Endodermal cell (in vitro differentiated cells): Measurements from ENCODE around the gene ARHGAP20. TPM values are rescaled to one million over a fixed set of nuclear protein-coding genes. Genes with fewer than 3 reads are reported as not detected.

Source experiments
- DNase-seq: peaks from one replicate; pipeline ENCODE4 v3.0.0-alpha.2; 2017
- H3K27ac ChIP-seq: 2 replicates; pipeline ENCODE4 v1.5.1; 2013; ENCODE audit warnings: mild to moderate bottlenecking, low read depth, low read length, moderate library complexity
- H3K27me3 ChIP-seq: 2 replicates; pipeline ENCODE4 v1.6.1; 2013; ENCODE audit warnings: mild to moderate bottlenecking, low read length, moderate library complexity; ENCODE audit not compliant: insufficient read depth, control insufficient read depth, poor library complexity, severe bottlenecking
- H3K36me3 ChIP-seq: 2 replicates; pipeline ENCODE4 v1.7.0; 2013; ENCODE audit warnings: mild to moderate bottlenecking, low read length, moderate library complexity; ENCODE audit not compliant: control insufficient read depth, insufficient read depth
- H3K4me1 ChIP-seq: one replicate; pipeline ENCODE4 v1.7.0; 2013; ENCODE audit warnings: low read length; ENCODE audit not compliant: control insufficient read depth, insufficient read depth
- H3K4me3 ChIP-seq: 2 replicates; pipeline ENCODE4 v1.5.1; 2013; ENCODE audit warnings: mild to moderate bottlenecking, low read length, moderate library complexity
- H3K9ac ChIP-seq: 2 replicates; pipeline ENCODE4 v1.6.1; 2013; ENCODE audit warnings: mild to moderate bottlenecking, low read length, moderate library complexity; ENCODE audit not compliant: poor library complexity, severe bottlenecking; ENCODE audit errors: extremely low read depth
- H3K9me3 ChIP-seq: 2 replicates; pipeline ENCODE4 v1.6.1; 2013; ENCODE audit warnings: mild to moderate bottlenecking, low read length, moderate library complexity; ENCODE audit not compliant: control insufficient read depth
- H3K27ac Mint-ChIP-seq: 2 replicates; pipeline ENCODE4 v1.8.0; 2020; ENCODE audit warnings: mixed read lengths
- H3K27me3 Mint-ChIP-seq: 2 replicates; pipeline ENCODE4 v1.8.0; 2021; ENCODE audit warnings: mild to moderate bottlenecking, mixed read lengths; ENCODE audit not compliant: insufficient read depth
- H3K36me3 Mint-ChIP-seq: 2 replicates; pipeline ENCODE4 v1.8.0; 2020; ENCODE audit warnings: low read depth, mixed read lengths
- H3K4me1 Mint-ChIP-seq: 2 replicates; pipeline ENCODE4 v1.8.0; 2020; ENCODE audit warnings: mixed read lengths
- H3K4me3 Mint-ChIP-seq: 2 replicates; pipeline ENCODE4 v1.8.0; 2020; ENCODE audit warnings: mild to moderate bottlenecking, moderate library complexity, mixed read lengths
- H3K9me3 Mint-ChIP-seq: 2 replicates; pipeline ENCODE4 v1.8.0; 2020; ENCODE audit warnings: mild to moderate bottlenecking, mixed read lengths
- WGBS, 2 experiments: methylation state at CpG; one replicate each; pipeline versions ENCODE4 v1.1.5 to v1.1.7; 2013; ENCODE audit warnings: missing lambda C conversion rate in 2 of 2, mixed read lengths in 1 of 2; ENCODE audit not compliant: insufficient coverage in 1 of 2, insufficient read length in 1 of 2; 5-methylcytosine and 5-hydroxymethylcytosine counted together
- total RNA-seq, 2 donors: library from RNA; stranded (reverse); fragmentation: NEBNext Ultra II Directional in 1 of 2; extraction: Animal tissue kit (Norgen Biotek cat#: 25700) in 1 of 2; gene quantifications; 2 replicates in 1 of 2; 3 replicates in 1 of 2; pipeline ENCODE4 v1.2.1, GENCODE V29; 2021
- TF ChIP-seq, protein P1 (sequence below): fragments of 200-600 bp; sonication (generic); conservative IDR thresholded peaks from 2 replicates; pipeline ENCODE4 v1.5.0; 2021; ENCODE audit warnings: antibody characterized with exemption, mild to moderate bottlenecking

ARHGAP20 gene
- total RNA-seq, 2 donors from 2014 or later, result 0.15 to 0.27 TPM

DNA sequence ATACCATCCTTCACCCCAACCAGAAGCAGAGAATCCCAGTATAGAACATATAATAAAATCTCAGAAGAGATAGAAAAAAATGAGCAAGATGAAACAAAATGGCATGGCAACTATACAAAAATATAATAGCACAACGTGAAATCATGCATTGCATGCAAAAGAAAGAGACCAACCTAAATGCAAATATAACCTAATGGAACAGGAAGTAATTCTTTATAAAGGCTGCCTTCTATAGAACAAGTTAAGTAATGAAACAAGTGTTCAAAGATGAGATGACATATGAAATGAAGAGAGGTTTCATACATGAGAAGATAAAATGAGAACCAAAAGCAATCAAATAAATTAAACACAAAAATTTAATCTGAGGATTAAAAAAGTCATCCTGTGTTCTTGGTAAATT is 18.5 kb upstream of the ARHGAP20 start:
- H3K9me3 ChIP-seq, result no peaks in the 10 kb centered on the region
- H3K9ac ChIP-seq, result no peak overlapping the region
- Mint-ChIP-seq H3K36me3 (no peaks in the 10 kb centered on the region), H3K27me3 (peaks cover 2% of the 10 kb centered on the region), H3K9me3 (peaks cover 2% of the 10 kb centered on the region), H3K4me3 (no peak overlapping the region), H3K27ac (no peak overlapping the region), H3K4me1 (no peaks in the 10 kb centered on the region)
- H3K27me3 ChIP-seq, result peaks cover 4% of the 10 kb centered on the region
- no peaks in the 10 kb centered on the region for H3K36me3 ChIP-seq
- no peaks in the 10 kb centered on the region for H3K4me1 ChIP-seq
- TF ChIP-seq, protein P1, sequence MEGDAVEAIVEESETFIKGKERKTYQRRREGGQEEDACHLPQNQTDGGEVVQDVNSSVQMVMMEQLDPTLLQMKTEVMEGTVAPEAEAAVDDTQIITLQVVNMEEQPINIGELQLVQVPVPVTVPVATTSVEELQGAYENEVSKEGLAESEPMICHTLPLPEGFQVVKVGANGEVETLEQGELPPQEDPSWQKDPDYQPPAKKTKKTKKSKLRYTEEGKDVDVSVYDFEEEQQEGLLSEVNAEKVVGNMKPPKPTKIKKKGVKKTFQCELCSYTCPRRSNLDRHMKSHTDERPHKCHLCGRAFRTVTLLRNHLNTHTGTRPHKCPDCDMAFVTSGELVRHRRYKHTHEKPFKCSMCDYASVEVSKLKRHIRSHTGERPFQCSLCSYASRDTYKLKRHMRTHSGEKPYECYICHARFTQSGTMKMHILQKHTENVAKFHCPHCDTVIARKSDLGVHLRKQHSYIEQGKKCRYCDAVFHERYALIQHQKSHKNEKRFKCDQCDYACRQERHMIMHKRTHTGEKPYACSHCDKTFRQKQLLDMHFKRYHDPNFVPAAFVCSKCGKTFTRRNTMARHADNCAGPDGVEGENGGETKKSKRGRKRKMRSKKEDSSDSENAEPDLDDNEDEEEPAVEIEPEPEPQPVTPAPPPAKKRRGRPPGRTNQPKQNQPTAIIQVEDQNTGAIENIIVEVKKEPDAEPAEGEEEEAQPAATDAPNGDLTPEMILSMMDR, result no peak
- H3K27ac ChIP-seq, result no peak overlapping the region
- WGBS, 2 experiments, result no CpG with 5 or more reads among the region's 1 CpG
- DNase-seq, result no peak
- H3K4me3 ChIP-seq, result no peak overlapping the region

DNA sequence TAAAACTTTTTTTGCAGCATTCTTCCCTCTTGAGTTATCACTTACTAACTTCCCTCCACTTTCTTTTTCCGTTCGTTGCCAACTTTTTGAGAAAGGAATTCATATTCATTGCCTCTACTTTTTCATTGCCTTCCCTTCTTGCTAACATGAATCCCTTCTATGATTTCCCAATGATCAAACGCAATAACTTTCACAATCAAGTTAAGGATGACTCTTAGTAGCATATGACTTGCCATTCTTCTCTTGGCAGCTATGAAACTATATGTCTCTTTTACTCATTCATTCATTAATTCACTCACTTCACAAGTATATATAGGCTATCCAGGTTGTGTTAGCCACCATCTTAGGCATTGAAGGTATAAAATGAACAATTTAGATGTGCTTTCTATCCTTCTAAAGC is 16.6 kb upstream of the ARHGAP20 start:
- no peak overlapping the region for H3K4me3 Mint-ChIP-seq
- Histone ChIP-seq H3K9me3 (no peaks in the 10 kb centered on the region), H3K27ac (no peak overlapping the region), H3K4me3 (no peak overlapping the region), H3K4me1 (no peaks in the 10 kb centered on the region), H3K36me3 (no peaks in the 10 kb centered on the region), H3K27me3 (peaks cover 4% of the 10 kb centered on the region), H3K9ac (no peak overlapping the region)
- TF ChIP-seq, protein P1, result no peak
- no peaks in the 10 kb centered on the region for H3K36me3 Mint-ChIP-seq
- no peak for DNase-seq
- WGBS, 2 experiments, result 83 to 90% methylated on average over 3 of the region's 3 CpGs
- H3K27ac Mint-ChIP-seq, result no peak overlapping the region
- H3K9me3 Mint-ChIP-seq, result peaks cover 2% of the 10 kb centered on the region
- peaks cover 7% of the 10 kb centered on the region for H3K27me3 Mint-ChIP-seq
- H3K4me1 Mint-ChIP-seq, result no peaks in the 10 kb centered on the region

DNA sequence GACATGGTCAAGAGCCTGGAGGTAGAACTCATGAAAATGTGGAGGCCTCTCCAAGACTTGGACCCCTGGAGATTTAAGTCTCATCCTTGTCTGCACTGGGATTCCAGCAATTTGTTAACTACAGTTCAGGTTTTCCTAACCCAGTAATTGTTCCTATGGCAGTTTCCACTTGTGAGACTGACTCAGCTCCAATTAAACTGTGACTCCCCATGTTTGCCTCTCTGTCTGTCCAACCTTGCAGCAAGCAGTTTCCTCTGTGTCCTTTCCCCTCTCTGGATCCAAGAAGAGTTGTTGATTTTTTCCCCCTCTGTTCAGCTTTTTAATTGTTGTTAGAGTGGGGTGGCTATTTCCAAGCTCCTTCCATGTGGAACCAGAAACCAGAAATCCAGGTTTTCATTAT is 16.2 kb upstream of the ARHGAP20 start:
- H3K36me3 Mint-ChIP-seq, result no peaks in the 10 kb centered on the region
- H3K9me3 Mint-ChIP-seq, result peaks cover 2% of the 10 kb centered on the region

More for the DNA sequence above, 16.2 kb upstream of the ARHGAP20 start:
- Histone ChIP-seq H3K36me3 (no peaks in the 10 kb centered on the region), H3K4me1 (no peaks in the 10 kb centered on the region), H3K4me3 (no peak overlapping the region), H3K9ac (no peak overlapping the region), H3K27ac (no peak overlapping the region), H3K9me3 (no peaks in the 10 kb centered on the region), H3K27me3 (peaks cover 5% of the 10 kb centered on the region)
- TF ChIP-seq, protein P1, result no peak
- no peak for DNase-seq
- H3K27me3 Mint-ChIP-seq, result peaks cover 7% of the 10 kb centered on the region
- H3K4me1 Mint-ChIP-seq, result no peaks in the 10 kb centered on the region
- no peak overlapping the region for H3K27ac Mint-ChIP-seq
- H3K4me3 Mint-ChIP-seq, result no peak overlapping the region
